WTC11 (cell line): Measurements from ENCODE around the gene SMYD3.

ENCODE experiments used
- EMX1 ChIP-seq: fragments of 250-450 bp; sonication (Bioruptor Pico); IDR thresholded peaks from 2 replicates; pipeline ENCODE4 v1.8.0; 2021; ENCODE audit warnings: mild to moderate bottlenecking
- ERG ChIP-seq: fragments of 250-450 bp; sonication (Bioruptor Pico); IDR thresholded peaks from 2 replicates; pipeline ENCODE4 v1.8.0; 2021; ENCODE audit warnings: mild to moderate bottlenecking
- ESRRA ChIP-seq: sonication (generic); formaldehyde crosslinking; IDR thresholded peaks from 2 replicates; pipeline ENCODE4 v1.8.1; 2022; ENCODE audit warnings: mild to moderate bottlenecking, missing genetic modification reagents, borderline replicate concordance
- ETV6 ChIP-seq: sonication (generic); formaldehyde crosslinking; IDR thresholded peaks from 2 replicates; pipeline ENCODE4 v1.8.1; 2022; ENCODE audit warnings: mild to moderate bottlenecking, missing genetic modification reagents
- FOXK1 ChIP-seq: sonication (generic); formaldehyde crosslinking; IDR thresholded peaks from 2 replicates; pipeline ENCODE4 v1.8.0; 2022; ENCODE audit warnings: mild to moderate bottlenecking, moderate library complexity, missing genetic modification reagents
- GRHL2 ChIP-seq: fragments of 250-450 bp; sonication (Bioruptor Pico); IDR thresholded peaks from 2 replicates; pipeline ENCODE4 v1.8.0; 2022; ENCODE audit warnings: mild to moderate bottlenecking, moderate library complexity; ENCODE audit not compliant: insufficient replicate concordance, severe bottlenecking
- OVOL2 ChIP-seq: fragments of 250-450 bp; sonication (Bioruptor Pico); IDR thresholded peaks from 2 replicates; pipeline ENCODE4 v1.9.0; 2021; ENCODE audit warnings: mild to moderate bottlenecking, borderline replicate concordance
- SMAD4 ChIP-seq: sonication (generic); formaldehyde crosslinking; IDR thresholded peaks from 2 replicates; pipeline ENCODE4 v1.8.0; 2022; ENCODE audit warnings: mild to moderate bottlenecking, missing genetic modification reagents
- SOX15 ChIP-seq: fragments of 250-450 bp; sonication (Bioruptor Pico); IDR thresholded peaks from 2 replicates; pipeline ENCODE4 v1.9.0; 2021; ENCODE audit warnings: mild to moderate bottlenecking
- TCF7 ChIP-seq: sonication (generic); formaldehyde crosslinking; IDR thresholded peaks from 2 replicates; pipeline ENCODE4 v1.8.0; 2022; ENCODE audit warnings: mild to moderate bottlenecking, low read depth, missing genetic modification reagents, moderate library complexity
- USF2 ChIP-seq: sonication (generic); formaldehyde crosslinking; IDR thresholded peaks from 2 replicates; pipeline ENCODE4 v1.8.1; 2023; ENCODE audit warnings: mild to moderate bottlenecking, missing genetic modification reagents, moderate library complexity
- ZNF232 ChIP-seq: sonication (generic); formaldehyde crosslinking; IDR thresholded peaks from 2 replicates; pipeline ENCODE4 v1.8.0; 2022; ENCODE audit warnings: mild to moderate bottlenecking, missing genetic modification reagents
- TF ChIP-seq, protein P1 (sequence below): fragments of 200-600 bp; IDR thresholded peaks from 2 replicates; pipeline ENCODE4 v1.8.0; 2022; ENCODE audit warnings: antibody characterized with exemption
- TF ChIP-seq, protein P2 (sequence below): sonication (generic); formaldehyde crosslinking; IDR thresholded peaks from 2 replicates; pipeline ENCODE4 v1.8.1; 2022; ENCODE audit warnings: mild to moderate bottlenecking, missing genetic modification reagents, moderate library complexity, borderline replicate concordance

- TF ChIP-seq, protein P1, sequence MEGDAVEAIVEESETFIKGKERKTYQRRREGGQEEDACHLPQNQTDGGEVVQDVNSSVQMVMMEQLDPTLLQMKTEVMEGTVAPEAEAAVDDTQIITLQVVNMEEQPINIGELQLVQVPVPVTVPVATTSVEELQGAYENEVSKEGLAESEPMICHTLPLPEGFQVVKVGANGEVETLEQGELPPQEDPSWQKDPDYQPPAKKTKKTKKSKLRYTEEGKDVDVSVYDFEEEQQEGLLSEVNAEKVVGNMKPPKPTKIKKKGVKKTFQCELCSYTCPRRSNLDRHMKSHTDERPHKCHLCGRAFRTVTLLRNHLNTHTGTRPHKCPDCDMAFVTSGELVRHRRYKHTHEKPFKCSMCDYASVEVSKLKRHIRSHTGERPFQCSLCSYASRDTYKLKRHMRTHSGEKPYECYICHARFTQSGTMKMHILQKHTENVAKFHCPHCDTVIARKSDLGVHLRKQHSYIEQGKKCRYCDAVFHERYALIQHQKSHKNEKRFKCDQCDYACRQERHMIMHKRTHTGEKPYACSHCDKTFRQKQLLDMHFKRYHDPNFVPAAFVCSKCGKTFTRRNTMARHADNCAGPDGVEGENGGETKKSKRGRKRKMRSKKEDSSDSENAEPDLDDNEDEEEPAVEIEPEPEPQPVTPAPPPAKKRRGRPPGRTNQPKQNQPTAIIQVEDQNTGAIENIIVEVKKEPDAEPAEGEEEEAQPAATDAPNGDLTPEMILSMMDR, result no peak
- TF ChIP-seq OVOL2 (no peak), USF2 (no peak), EMX1 (CRISPR knock-in tag) (no peak), ESRRA (no peak), GRHL2 (CRISPR knock-in tag) (no peak), TCF7 (no peak), ZNF232 (CRISPR knock-in tag) (no peak), SOX15 (CRISPR knock-in tag) (no peak), ETV6 (CRISPR knock-in tag) (no peak), ERG (CRISPR knock-in tag) (no peak), SMAD4 (CRISPR knock-in tag) (no peak), FOXK1 (CRISPR knock-in tag) (no peak)
- TF ChIP-seq, protein P2, sequence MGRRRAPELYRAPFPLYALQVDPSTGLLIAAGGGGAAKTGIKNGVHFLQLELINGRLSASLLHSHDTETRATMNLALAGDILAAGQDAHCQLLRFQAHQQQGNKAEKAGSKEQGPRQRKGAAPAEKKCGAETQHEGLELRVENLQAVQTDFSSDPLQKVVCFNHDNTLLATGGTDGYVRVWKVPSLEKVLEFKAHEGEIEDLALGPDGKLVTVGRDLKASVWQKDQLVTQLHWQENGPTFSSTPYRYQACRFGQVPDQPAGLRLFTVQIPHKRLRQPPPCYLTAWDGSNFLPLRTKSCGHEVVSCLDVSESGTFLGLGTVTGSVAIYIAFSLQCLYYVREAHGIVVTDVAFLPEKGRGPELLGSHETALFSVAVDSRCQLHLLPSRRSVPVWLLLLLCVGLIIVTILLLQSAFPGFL, result no peak
Observed at GRCh38 chr1:246427611-246428010, 79.5 kb downstream of the SMYD3 start.
